ENCODE measurements around the gene DSCAM. TPM values are rescaled to one million over a fixed set of nuclear protein-coding genes. Genes with fewer than 3 reads are reported as not detected.

Gene DSCAM
- total RNA-seq, 1 experiment from 2014 or later, result not detected

GRCh38 chr21:40153351-40153750 is 693.6 kb downstream of the DSCAM start:
- peaks cover 9 to 60% of the 10 kb centered on the region in 2 experiments; a peak in 2 of 4 replicates for H3K9me3 ChIP-seq (ENCODE audit: control insufficient read depth in 1 of 2, insufficient read depth in 1 of 2, low read depth in 1 of 2, low read length in 2 of 2)
- H3K4me1 ChIP-seq (ENCODE audit: control insufficient read depth in 1 of 2, insufficient read depth in 2 of 2, low read length in 2 of 2), result no peaks in the 10 kb centered on the region; a peak in 1 of 4 replicates
- RAD21 ChIA-PET (ENCODE audit: low non-redundant PET in 1 of 2, low total read pairs in 2 of 2, uncharacterized antibody in 2 of 2, unreplicated experiment in 2 of 2), result no interaction called here
- no peaks in the 10 kb centered on the region for H3K27me3 ChIP-seq (ENCODE audit: insufficient read depth, low read length)
- no peak for DNase-seq (ENCODE audit: low read depth, low spot score)
- no peak overlapping the region for H3K9ac ChIP-seq (ENCODE audit: low read length)
- no peak overlapping the region for H3K4me3 ChIP-seq (replicated peaks in 1 of 2; ENCODE audit: low read depth in 1 of 2, low read length in 2 of 2)
- CTCF ChIA-PET, result no interaction called here
- no TSS peak for BruUV-seq (replicated peaks)
- H3K36me3 ChIP-seq (ENCODE audit: control insufficient read depth in 1 of 2, insufficient read depth in 2 of 2, low read length in 2 of 2), result no peaks in the 10 kb centered on the region
- POLR2A ChIA-PET, result no interaction called here
- TF ChIP-seq ELF1 (IDR thresholded peaks at IDR 0.05; ENCODE audit: borderline replicate concordance, low read depth) (no peak), EGR1 (IDR thresholded peaks at IDR 0.05; ENCODE audit: low read depth) (no peak), REST (IDR thresholded peaks at IDR 0.05; ENCODE audit: low read depth) (no peak), CTCF (IDR thresholded peaks at IDR 0.05 in 2 of 3, conservative IDR thresholded peaks at IDR 0.05 in 1 of 3; ENCODE audit: borderline replicate concordance in 1 of 3, insufficient read depth in 1 of 3, low read depth in 2 of 3, low read length in 2 of 3) (no peak), SP1 (IDR thresholded peaks at IDR 0.05; ENCODE audit: low read depth) (no peak)
- no peak overlapping the region for H2AFZ ChIP-seq (ENCODE audit: low read depth, low read length, poor library complexity, severe bottlenecking)
- no peaks in the 10 kb centered on the region for H3K79me2 ChIP-seq (ENCODE audit: insufficient read depth, low read length)
- intact Hi-C loops (cut with micrococcal nuclease), result no loop called here
- ATAC-seq, result no peak
- H3K27ac ChIP-seq (ENCODE audit: low read depth, low read length), result no peak overlapping the region
- H3K9me2 ChIP-seq (ENCODE audit: insufficient read depth), result no peaks in the 10 kb centered on the region
- no peak overlapping the region for H3K4me2 ChIP-seq (ENCODE audit: low read length)
- no peaks in the 10 kb centered on the region for H4K20me1 ChIP-seq (ENCODE audit: insufficient read depth)

All from HCT116 (cell line).